Measurements from ENCODE around the gene DIAPH3. TPM values are rescaled to one million over a fixed set of nuclear protein-coding genes. Genes with fewer than 3 reads are reported as not detected.

Gene DIAPH3
- total RNA-seq, 2 experiments from 2014 or later = 0.08 to 0.11 TPM

GRCh38 chr13:60020288-60020687 is 143.4 kb downstream of the DIAPH3 start:
- intact Hi-C loops (cut with DNase I, micrococcal nuclease) = no loop called here
- H3K27ac Mint-ChIP-seq = no peak overlapping the region
- ATAC-seq (ENCODE audit: poor library complexity) = no peak
- Histone ChIP-seq H3K4me3 (ENCODE audit: low read length) (no peak overlapping the region), H3K27me3 (ENCODE audit: control insufficient read depth in 1 of 2, insufficient read depth in 2 of 2, low read length in 2 of 2) (no peaks in the 10 kb centered on the region), H3K36me3 (ENCODE audit: insufficient read depth, low read length) (no peaks in the 10 kb centered on the region), H3K9me3 (ENCODE audit: control insufficient read depth in 1 of 2, insufficient read depth in 1 of 2, low read length in 2 of 2) (peaks cover 0 to 3% of the 10 kb centered on the region in 2 experiments), H3K27ac (ENCODE audit: low read depth in 1 of 2, low read length in 2 of 2) (no peak overlapping the region), H3K4me1 (ENCODE audit: insufficient read depth, low read length) (no peaks in the 10 kb centered on the region)
- H3K9me3 Mint-ChIP-seq = peaks cover 2% of the 10 kb centered on the region
- ChIA-PET POLR2A (no interaction called here), CTCF (interaction anchor here (1.0 kb wide), 1 partner anchor 15 kb away, joined by 3 read pairs; no protein-coding TSS in a partner anchor)
- no peak for TF ChIP-seq CTCF (IDR thresholded peaks at IDR 0.05)
- H3K27me3 Mint-ChIP-seq = no peaks in the 10 kb centered on the region
- H3K36me3 Mint-ChIP-seq (ENCODE audit: low read depth) = no peaks in the 10 kb centered on the region
- no peak for DNase-seq
- H3K4me3 Mint-ChIP-seq = no peak overlapping the region
- H3K4me1 Mint-ChIP-seq (ENCODE audit: low read depth) = peaks cover 24% of the 10 kb centered on the region

GRCh38 chr13:60019119-60019993 is 144.4 kb downstream of the DIAPH3 start:
- H3K4me3 ChIP-seq (ENCODE audit: low read length) = no peak overlapping the region
- intact Hi-C loops (cut with DNase I, micrococcal nuclease) = no loop called here
- ATAC-seq (ENCODE audit: poor library complexity) = no peak

GRCh38 chr13:60018536-60018935 is 145.2 kb downstream of the DIAPH3 start:
- Mint-ChIP-seq H3K4me3 (no peak overlapping the region), H3K27ac (no peak overlapping the region), H3K27me3 (no peaks in the 10 kb centered on the region), H3K9me3 (no peaks in the 10 kb centered on the region), H3K36me3 (ENCODE audit: low read depth) (no peaks in the 10 kb centered on the region), H3K4me1 (ENCODE audit: low read depth) (peaks cover 24% of the 10 kb centered on the region)
- H3K4me1 ChIP-seq (ENCODE audit: insufficient read depth, low read length) = no peaks in the 10 kb centered on the region
- POLR2A ChIA-PET = no interaction called here
- H3K9me3 ChIP-seq (ENCODE audit: control insufficient read depth in 1 of 2, insufficient read depth in 1 of 2, low read length in 2 of 2) = peaks cover 0 to 2% of the 10 kb centered on the region in 2 experiments
- CTCF ChIA-PET = no interaction called here
- no peak overlapping the region for H3K27ac ChIP-seq (ENCODE audit: low read depth in 1 of 2, low read length in 2 of 2)
- intact Hi-C loops (cut with DNase I, micrococcal nuclease) = no loop called here
- H3K36me3 ChIP-seq (ENCODE audit: insufficient read depth, low read length) = no peaks in the 10 kb centered on the region
- ATAC-seq (ENCODE audit: poor library complexity) = no peak
- H3K4me3 ChIP-seq (ENCODE audit: low read length) = no peak overlapping the region
- DNase-seq = no peak
- no peaks in the 10 kb centered on the region for H3K27me3 ChIP-seq (ENCODE audit: control insufficient read depth in 1 of 2, insufficient read depth in 2 of 2, low read length in 2 of 2)
- TF ChIP-seq CTCF (IDR thresholded peaks at IDR 0.05) = no peak

More at GRCh38 chr13:60019119-60019993, 144.4 kb downstream of the DIAPH3 start:
- Histone ChIP-seq H3K4me1 (ENCODE audit: insufficient read depth, low read length) (no peaks in the 10 kb centered on the region), H3K36me3 (ENCODE audit: insufficient read depth, low read length) (no peaks in the 10 kb centered on the region), H3K27ac (ENCODE audit: low read depth in 1 of 2, low read length in 2 of 2) (no peak overlapping the region), H3K9me3 (ENCODE audit: control insufficient read depth in 1 of 2, insufficient read depth in 1 of 2, low read length in 2 of 2) (peaks cover 0 to 3% of the 10 kb centered on the region in 2 experiments), H3K27me3 (ENCODE audit: control insufficient read depth in 1 of 2, insufficient read depth in 2 of 2, low read length in 2 of 2) (no peaks in the 10 kb centered on the region)
- H3K27ac Mint-ChIP-seq = no peak overlapping the region
- no peak overlapping the region for H3K4me3 Mint-ChIP-seq
- CTCF ChIA-PET = no interaction called here
- no peaks in the 10 kb centered on the region for H3K27me3 Mint-ChIP-seq
- TF ChIP-seq CTCF (IDR thresholded peaks at IDR 0.05) = no peak
- POLR2A ChIA-PET = no interaction called here
- peak in 3 of 14 experiments; percentile 5 to 16 (median 14) for DNase-seq
- H3K4me1 Mint-ChIP-seq (ENCODE audit: low read depth) = peaks cover 24% of the 10 kb centered on the region
- H3K36me3 Mint-ChIP-seq (ENCODE audit: low read depth) = no peaks in the 10 kb centered on the region
- H3K9me3 Mint-ChIP-seq = peaks cover 2% of the 10 kb centered on the region

All from CD4-positive, alpha-beta T cell (primary cell).